Endothelial cell of umbilical vein (primary cell): ENCODE data around the gene NFATC1. TPM values are rescaled to one million over a fixed set of nuclear protein-coding genes. Genes with fewer than 3 reads are reported as not detected.

Source experiments
- BruUV-seq: library from RNA; stranded (reverse); fragments of 400-500 nt; replicated peaks from 2 replicates; lab custom pipeline; 2021; lab: Mats Ljungman, UMichigan
- CTCF ChIA-PET: fragments of 300-600, 350-600 bp; sonication (Branson Sonifier 250); formaldehyde crosslinking; loops from one replicate; lab custom pipeline; 2021; ENCODE audit warnings: antibody characterized with exemption, inconsistent platforms; lab: Charles Lee
- POLR2A ChIA-PET: fragments of 300-600, 350-600 bp; sonication (Branson Sonifier 250); formaldehyde crosslinking; loops from one replicate; lab custom pipeline; 2021; ENCODE audit warnings: antibody characterized with exemption, inconsistent platforms; lab: Charles Lee
- DNase-seq: peaks from one replicate; pipeline ENCODE4 v3.0.0-alpha.2; 2011; ENCODE audit warnings: low read depth, low spot score
- FAIRE-seq: peaks from 2 replicates; lab custom pipeline; 2011; peaks lifted over from hg19 to GRCh38; lab: Jason Lieb, UNC
- H2AFZ ChIP-seq: 2 replicates; pipeline ENCODE4 v1.6.0; 2012; ENCODE audit warnings: low read depth, low read length, control low read depth, inconsistent platforms
- H3K27ac ChIP-seq: 2 replicates; pipeline ENCODE4 v1.5.1; 2011; ENCODE audit warnings: low read depth, mild to moderate bottlenecking, control low read depth, low read length, moderate library complexity; ENCODE audit not compliant: insufficient read depth
- H3K27me3 ChIP-seq, 2 experiments: 2 replicates each; pipeline versions ENCODE4 v1.6.0 to v1.6.1; 2011; ENCODE audit warnings: low read length in 2 of 2, mixed read lengths in 1 of 2; ENCODE audit not compliant: control insufficient read depth in 2 of 2, insufficient read depth in 2 of 2
- H3K36me3 ChIP-seq, 2 experiments: 2 replicates in 1 of 2; 3 replicates in 1 of 2; pipeline ENCODE4 v1.5.1; 2011; ENCODE audit warnings: low read length in 2 of 2, mild to moderate bottlenecking in 1 of 2, moderate library complexity in 1 of 2; ENCODE audit not compliant: control insufficient read depth in 2 of 2, insufficient read depth in 2 of 2; ENCODE audit errors: extremely low read depth in 1 of 2
- H3K4me1 ChIP-seq: 3 replicates; pipeline ENCODE4 v1.5.1; 2011; ENCODE audit warnings: mild to moderate bottlenecking, low read length; ENCODE audit not compliant: control insufficient read depth, insufficient read depth; ENCODE audit errors: extremely low read depth
- H3K4me2 ChIP-seq: 2 replicates; pipeline ENCODE4 v1.6.1; 2011; ENCODE audit warnings: low read length, control low read depth, mixed read lengths; ENCODE audit not compliant: insufficient read depth
- H3K4me3 ChIP-seq, 3 experiments: fragments of 200-600 bp in 1 of 3; sonication (generic), shearing (Covaris generic) in 1 of 3; replicated peaks in 1 of 3; 2 replicates each; pipeline ENCODE4 v1.5.1; 2011 to 2016; ENCODE audit warnings: control low read depth in 3 of 3, low read length in 3 of 3, mild to moderate bottlenecking in 2 of 3, inconsistent platforms in 1 of 3, low read depth in 1 of 3, moderate library complexity in 1 of 3; ENCODE audit not compliant: insufficient read depth in 1 of 3
- H3K79me2 ChIP-seq: 2 replicates; pipeline ENCODE4 v1.6.0; 2012; ENCODE audit warnings: low read length, inconsistent platforms; ENCODE audit not compliant: control insufficient read depth, insufficient read depth
- H3K9ac ChIP-seq: replicated peaks from 2 replicates; pipeline ENCODE3; 2011; ENCODE audit warnings: low read length, control low read depth; ENCODE audit not compliant: insufficient read depth; ENCODE audit errors: extremely low read depth
- H3K9me1 ChIP-seq: replicated peaks from 3 replicates; pipeline ENCODE4 v1.6.0; 2011; ENCODE audit warnings: mild to moderate bottlenecking, low read length; ENCODE audit not compliant: control insufficient read depth, insufficient read depth; ENCODE audit errors: extremely low read depth
- H3K9me3 ChIP-seq: replicated peaks from 2 replicates; pipeline ENCODE4 v1.5.1; 2012; ENCODE audit warnings: low read length, inconsistent platforms; ENCODE audit not compliant: control insufficient read depth, insufficient read depth
- H4K20me1 ChIP-seq: replicated peaks from 2 replicates; pipeline ENCODE3; 2011; ENCODE audit warnings: mild to moderate bottlenecking, low read length; ENCODE audit not compliant: control insufficient read depth, insufficient read depth; ENCODE audit errors: extremely low read depth
- EZH2 ChIP-seq: IDR thresholded peaks from 2 replicates; pipeline ENCODE4 v1.6.1; 2012; ENCODE audit warnings: borderline replicate concordance, low read depth, mild to moderate bottlenecking, moderate library complexity, low read length, inconsistent platforms; ENCODE audit not compliant: severe bottlenecking
- FOS ChIP-seq: IDR thresholded peaks from 2 replicates; pipeline ENCODE4 v1.6.1; 2011; ENCODE audit warnings: mild to moderate bottlenecking, low read length, moderate library complexity, borderline replicate concordance; ENCODE audit not compliant: insufficient read depth
- GATA2 ChIP-seq: IDR thresholded peaks from 2 replicates; pipeline ENCODE4 v1.7.0; 2011; ENCODE audit warnings: low read depth, mild to moderate bottlenecking, moderate library complexity, mixed read lengths, low read length; ENCODE audit not compliant: insufficient read length, insufficient read depth
- JUN ChIP-seq: IDR thresholded peaks from 2 replicates; pipeline ENCODE4 v1.6.1; 2011; ENCODE audit warnings: borderline replicate concordance, low read depth; ENCODE audit not compliant: insufficient read length, insufficient read depth
- MYC ChIP-seq: IDR thresholded peaks from one replicate; pipeline ENCODE4 v1.6.1; 2011; ENCODE audit warnings: mild to moderate bottlenecking, low read depth, low read length
- POLR2A ChIP-seq: IDR thresholded peaks from 2 replicates; pipeline ENCODE4 v1.6.1; 2012; ENCODE audit warnings: low read depth, mild to moderate bottlenecking, control low read depth, low read length
- POLR2AphosphoS5 ChIP-seq: IDR thresholded peaks from 2 replicates; pipeline ENCODE4 v1.6.1; 2012; ENCODE audit warnings: low read depth, mild to moderate bottlenecking, control low read depth, low read length, moderate library complexity; ENCODE audit not compliant: insufficient read depth
- dilution Hi-C: fragments of 300-500 bp; cut with MboI; formaldehyde crosslinking; loops from one replicate; pipeline ENCODE4 v1.15.0; 2019; ENCODE audit warnings: low sequenced_read_pairs; ENCODE audit not compliant: extremely low pct_ligation_motif_present
- intact Hi-C: fragments of 100-400 bp; cut with micrococcal nuclease; formaldehyde crosslinking; loops from one replicate; pipeline ENCODE4 v1.10.0; 2022
- polyA plus RNA-seq, 4 experiments: library from polyadenylated mRNA; depleted of rRNA in 3 of 4; stranded (reverse) in 3 of 4; unstranded in 1 of 4; fragments of >200 nt; gene quantifications; 2 replicates each; pipeline versions ENCODE4 v1.2.1 to v1.2.3, GENCODE V29; 2011 to 2012; ENCODE audit warnings: missing spikeins in 1 of 4
- total RNA-seq: library from RNA; stranded (reverse); gene quantifications from 2 replicates; pipeline ENCODE4 v1.2.3, GENCODE V29; 2021
- TF ChIP-seq, protein P1 (sequence below), 2 donors: IDR thresholded peaks; 1 replicate in 1 of 2; 2 replicates in 1 of 2; pipeline ENCODE4 v1.5.1; 2011; ENCODE audit warnings: low read length in 2 of 2, mild to moderate bottlenecking in 2 of 2, moderate library complexity in 2 of 2, control low read depth in 1 of 2, inconsistent platforms in 1 of 2, low read depth in 1 of 2; ENCODE audit not compliant: insufficient read depth in 1 of 2; ENCODE audit errors: extremely low read depth in 1 of 2
- TF ChIP-seq, protein P2 (sequence below): IDR thresholded peaks from 2 replicates; pipeline ENCODE4 v1.6.1; 2011; ENCODE audit not compliant: insufficient read depth, insufficient read length

NFATC1 gene
- total and polyA plus RNA-seq, 2 donors (not counting 3 experiments of a cell fraction or from before 2014, with no cell fraction given), result 11.1 to 30.0 TPM

DNA sequence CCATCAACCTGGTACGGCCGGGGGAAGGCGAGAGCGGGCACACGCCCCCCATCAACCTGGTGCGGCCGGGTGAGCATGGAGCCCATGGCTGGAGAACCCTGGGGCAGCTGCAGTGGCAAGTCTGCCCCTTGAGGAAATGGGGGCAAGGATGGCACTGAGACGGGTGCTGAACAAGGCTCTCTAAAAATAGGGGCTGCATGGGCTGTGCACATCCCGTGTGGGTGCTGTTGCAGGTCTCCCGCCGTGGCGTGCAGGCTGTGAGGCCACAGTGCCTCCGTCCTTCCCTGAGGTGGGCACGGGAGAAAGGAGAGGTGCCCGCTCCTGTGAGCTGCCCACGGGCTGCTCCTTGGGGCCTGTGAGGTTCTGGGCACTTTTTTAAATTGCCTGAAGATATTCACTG lies 99.2 kb downstream of the NFATC1 start:
- ChIA-PET POLR2A (no interaction called here), CTCF (no interaction called here)
- Histone ChIP-seq H4K20me1 (no peaks in the 10 kb centered on the region), H3K9ac (no peak overlapping the region), H3K9me1 (no peaks in the 10 kb centered on the region), H3K27me3 (no peaks in the 10 kb centered on the region), H3K36me3 (peaks cover 0 to 8% of the 10 kb centered on the region in 2 experiments), H3K4me2 (no peak overlapping the region), H3K4me3 (no peak overlapping the region), H2AFZ (no peak overlapping the region), H3K79me2 (no peaks in the 10 kb centered on the region), H3K27ac (no peak overlapping the region), H3K4me1 (peaks cover 16% of the 10 kb centered on the region), H3K9me3 (no peaks in the 10 kb centered on the region)
- dilution Hi-C loops (no loop called here), intact Hi-C loops (no loop called here)
- TF ChIP-seq, protein P1, sequence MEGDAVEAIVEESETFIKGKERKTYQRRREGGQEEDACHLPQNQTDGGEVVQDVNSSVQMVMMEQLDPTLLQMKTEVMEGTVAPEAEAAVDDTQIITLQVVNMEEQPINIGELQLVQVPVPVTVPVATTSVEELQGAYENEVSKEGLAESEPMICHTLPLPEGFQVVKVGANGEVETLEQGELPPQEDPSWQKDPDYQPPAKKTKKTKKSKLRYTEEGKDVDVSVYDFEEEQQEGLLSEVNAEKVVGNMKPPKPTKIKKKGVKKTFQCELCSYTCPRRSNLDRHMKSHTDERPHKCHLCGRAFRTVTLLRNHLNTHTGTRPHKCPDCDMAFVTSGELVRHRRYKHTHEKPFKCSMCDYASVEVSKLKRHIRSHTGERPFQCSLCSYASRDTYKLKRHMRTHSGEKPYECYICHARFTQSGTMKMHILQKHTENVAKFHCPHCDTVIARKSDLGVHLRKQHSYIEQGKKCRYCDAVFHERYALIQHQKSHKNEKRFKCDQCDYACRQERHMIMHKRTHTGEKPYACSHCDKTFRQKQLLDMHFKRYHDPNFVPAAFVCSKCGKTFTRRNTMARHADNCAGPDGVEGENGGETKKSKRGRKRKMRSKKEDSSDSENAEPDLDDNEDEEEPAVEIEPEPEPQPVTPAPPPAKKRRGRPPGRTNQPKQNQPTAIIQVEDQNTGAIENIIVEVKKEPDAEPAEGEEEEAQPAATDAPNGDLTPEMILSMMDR (IDR thresholded peaks at IDR 0.05; ENCODE audit: extremely low read depth in 1 of 2, insufficient read depth in 1 of 2, low read depth in 1 of 2, low read length in 2 of 2), result no peak
- TF ChIP-seq, protein P2, sequence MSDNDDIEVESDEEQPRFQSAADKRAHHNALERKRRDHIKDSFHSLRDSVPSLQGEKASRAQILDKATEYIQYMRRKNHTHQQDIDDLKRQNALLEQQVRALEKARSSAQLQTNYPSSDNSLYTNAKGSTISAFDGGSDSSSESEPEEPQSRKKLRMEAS, result no peak
- no peak for TF ChIP-seq POLR2A
- no peak for TF ChIP-seq GATA2
- TF ChIP-seq FOS, result no peak
- no peak for TF ChIP-seq EZH2
- TF ChIP-seq MYC, result no peak
- TF ChIP-seq POLR2AphosphoS5, result no peak
- TF ChIP-seq JUN, result no peak
- no TSS peak for BruUV-seq
- FAIRE-seq (no peak), DNase-seq (no peak)
